CMK (cell line): Measurements from ENCODE around the gene CAGE1.

Experiments
- DNase-seq: peaks from one replicate; pipeline ENCODE4 v3.0.0-alpha.2; 2010; ENCODE audit warnings: low read depth

CAGE1 gene

GRCh38 chr6:7389451-7390225 is at the start of gene CAGE1, which contains the start of gene RIOK1:
Gene CAGE1 (minus strand): TSS chr6:7389742. CDS start chr6:7387173, 2,569 bp downstream.
Gene RIOK1 (plus strand): TSS chr6:7389808. CDS start chr6:7390003, 195 bp downstream.
- DNase-seq, result peak; percentile 89

- DNase-seq, result no peak
These were observed 49.7 kb upstream of the CAGE1 start for GRCh38 chr6:7439228-7439627.

GRCh38 chr6:7438011-7438410 is 48.5 kb upstream of the CAGE1 start:
- no peak for DNase-seq

- no peak for DNase-seq
These were observed 45.1 kb upstream of the CAGE1 start for GRCh38 chr6:7434672-7435071.

- DNase-seq, result no peak
These were observed 43.6 kb upstream of the CAGE1 start for GRCh38 chr6:7433121-7433617.

DNA sequence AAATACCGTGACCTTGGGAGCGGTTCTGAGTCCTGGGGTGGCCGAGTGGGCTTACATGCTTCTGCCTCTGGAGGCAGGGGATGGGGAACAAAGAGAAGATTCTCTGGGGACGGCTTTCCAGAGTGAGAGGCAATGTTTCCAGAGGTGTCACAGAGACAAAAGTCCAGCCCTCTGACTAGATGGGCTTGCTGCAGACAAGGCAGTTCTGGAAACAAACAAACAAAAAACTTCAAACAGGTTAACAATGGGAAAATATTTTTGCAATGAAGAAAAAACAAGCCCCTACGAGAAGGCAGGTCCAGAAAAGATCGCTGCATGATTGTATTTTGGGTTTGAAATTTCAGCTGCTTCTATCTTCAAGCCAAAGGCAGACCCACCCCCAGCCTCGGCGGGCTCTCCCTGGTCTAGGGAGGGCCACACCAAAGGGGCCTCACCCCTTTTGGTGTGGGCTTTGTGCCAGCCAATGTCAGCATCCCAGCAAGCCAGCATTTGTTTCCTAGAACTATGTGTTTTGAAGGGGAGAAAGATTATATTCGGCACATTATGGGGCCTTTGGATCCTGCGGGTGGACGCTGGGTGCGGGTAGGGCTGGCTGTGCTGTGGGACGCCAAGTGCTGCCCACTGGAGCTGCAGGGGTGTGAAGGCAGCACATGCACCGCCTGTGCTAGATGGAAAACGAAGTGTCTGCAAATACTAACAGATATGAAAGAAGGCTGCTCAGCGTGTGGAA is 43.0 kb upstream of the CAGE1 start:
- DNase-seq, result no peak

- no peak for DNase-seq
These were observed 42.3 kb upstream of the CAGE1 start for GRCh38 chr6:7431674-7432390.

DNA sequence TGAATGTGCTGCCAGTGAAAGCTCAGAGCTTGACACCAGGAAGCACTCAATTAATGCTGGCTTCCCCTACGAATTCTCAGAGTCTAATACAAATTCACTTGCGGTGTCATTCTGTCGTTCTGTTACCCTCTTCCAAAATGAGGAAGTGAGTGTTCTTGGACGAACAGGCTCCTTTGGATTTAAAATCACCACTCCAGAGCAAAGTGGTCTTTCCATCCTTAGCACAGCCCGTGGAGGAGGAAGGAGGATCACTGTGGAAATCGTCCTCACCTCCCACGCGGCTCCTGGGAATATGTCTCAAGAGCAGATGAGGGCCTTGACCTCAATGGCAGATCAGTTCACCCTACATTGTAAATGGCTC is 41.8 kb upstream of the CAGE1 start:
- no peak for DNase-seq

DNA sequence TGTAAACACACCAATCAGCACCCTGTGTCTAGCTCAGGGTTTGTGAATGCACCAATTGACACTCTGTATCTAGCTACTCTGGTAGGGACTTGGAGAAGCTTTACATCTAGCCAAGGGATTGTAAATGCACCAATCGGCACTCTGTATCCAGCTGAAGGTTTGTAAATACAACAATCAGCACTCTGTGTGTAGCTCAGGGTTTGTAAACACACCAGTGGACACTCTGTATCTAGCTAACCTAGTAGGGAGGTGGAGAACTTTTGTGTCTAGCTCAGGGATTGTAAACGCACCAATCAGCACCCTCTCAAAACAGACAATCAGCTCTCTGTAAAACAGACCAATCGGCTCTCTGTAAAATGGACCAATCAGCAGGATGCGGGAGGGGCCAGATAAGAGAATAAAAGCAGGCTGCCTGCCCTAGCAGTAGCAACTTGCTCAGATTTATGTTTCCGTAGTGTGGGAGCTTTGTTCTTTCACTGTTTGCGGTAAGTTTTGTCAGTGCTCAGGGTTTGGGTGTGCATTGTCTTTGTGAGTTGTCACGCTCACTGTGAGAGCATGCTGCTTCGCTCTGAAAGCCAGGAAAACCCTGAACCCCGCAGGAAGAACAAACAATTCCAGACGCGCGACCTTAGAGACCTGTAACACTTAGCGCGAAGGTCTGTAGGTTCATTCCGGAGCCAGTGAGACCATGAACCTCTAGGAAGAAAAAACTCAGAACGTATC is 37.1 kb upstream of the CAGE1 start:
- DNase-seq, result no peak

DNA sequence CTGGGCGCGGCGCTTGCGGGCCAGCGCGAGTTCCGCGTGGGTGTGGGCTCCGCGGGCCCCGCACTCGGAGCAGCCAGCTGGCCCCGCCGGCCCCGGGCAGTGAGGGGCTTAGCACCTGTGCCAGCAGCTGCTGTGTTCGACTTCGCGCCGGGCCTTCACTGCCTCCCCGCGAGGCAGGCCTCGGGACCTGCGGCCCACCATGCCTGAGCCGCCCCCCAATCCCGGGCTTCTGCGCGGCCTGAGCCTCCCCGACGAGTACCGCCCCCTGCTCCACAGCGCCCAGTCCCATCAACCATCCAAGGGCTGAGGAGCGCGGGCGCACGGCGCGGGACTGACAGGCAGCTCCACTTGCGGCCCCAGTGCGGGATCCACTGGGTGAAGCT is 36.3 kb upstream of the CAGE1 start:
- no peak for DNase-seq

DNA sequence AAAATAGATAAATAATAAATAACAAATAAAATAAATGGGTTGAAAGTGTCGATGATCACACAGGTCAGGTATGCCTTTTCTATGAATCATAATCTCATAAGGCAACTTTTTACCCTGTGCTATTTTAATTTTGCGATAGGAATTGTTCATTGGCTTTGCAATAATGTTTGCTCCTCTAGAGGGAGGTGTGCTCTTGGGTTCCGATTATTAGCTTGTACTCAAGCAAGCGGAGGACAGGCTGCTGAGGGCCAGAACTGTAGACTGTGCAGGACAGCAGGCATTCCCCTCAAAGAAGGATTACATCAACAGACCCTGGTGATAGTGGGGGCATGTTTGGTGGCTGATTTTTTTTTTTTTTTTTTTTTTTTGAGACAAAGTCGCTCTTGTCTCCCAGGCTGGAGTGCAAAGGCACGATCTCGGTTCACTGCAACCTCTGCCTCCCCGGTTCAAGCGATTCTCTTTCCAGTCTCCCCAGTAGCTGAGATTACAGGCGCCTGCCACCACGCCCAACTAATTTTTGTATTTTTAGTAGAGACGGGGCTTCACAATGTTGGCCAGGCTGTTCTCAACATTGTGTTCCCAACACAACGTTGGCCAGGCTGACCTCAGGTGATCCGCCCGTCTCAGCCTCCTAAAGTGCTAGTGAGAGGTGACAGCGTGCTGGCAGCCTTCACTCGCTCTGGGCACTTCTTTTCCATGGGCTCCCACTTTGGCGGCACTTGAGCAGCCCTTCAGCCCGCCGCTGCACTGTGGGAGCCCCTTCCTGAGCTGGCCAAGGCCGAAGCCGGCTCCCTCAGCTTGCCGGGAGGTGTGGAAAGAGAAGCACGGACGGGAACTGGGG is 35.6 kb upstream of the CAGE1 start:
- DNase-seq, result no peak

GRCh38 chr6:7424058-7424457 is 34.5 kb upstream of the CAGE1 start:
- DNase-seq, result no peak

DNA sequence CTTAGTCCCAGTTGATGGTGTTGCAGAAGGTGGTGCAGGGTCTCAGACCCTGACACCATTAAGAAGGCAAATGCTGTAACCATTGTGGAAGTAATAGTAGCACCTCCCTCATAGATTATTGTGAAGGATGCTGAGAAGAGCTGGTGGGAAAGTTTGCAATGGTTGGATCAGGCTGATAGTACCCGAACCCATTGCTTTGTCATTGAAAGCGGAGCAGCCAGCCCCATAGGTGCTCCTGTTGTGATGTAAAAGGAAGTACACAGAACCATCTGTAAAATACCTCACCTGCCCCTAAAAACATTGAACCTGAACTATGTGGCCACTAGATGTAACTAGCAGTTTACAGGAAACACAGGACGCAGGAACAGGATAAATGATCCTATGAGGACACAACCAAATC is 31.5 kb upstream of the CAGE1 start:
- no peak for DNase-seq

DNA sequence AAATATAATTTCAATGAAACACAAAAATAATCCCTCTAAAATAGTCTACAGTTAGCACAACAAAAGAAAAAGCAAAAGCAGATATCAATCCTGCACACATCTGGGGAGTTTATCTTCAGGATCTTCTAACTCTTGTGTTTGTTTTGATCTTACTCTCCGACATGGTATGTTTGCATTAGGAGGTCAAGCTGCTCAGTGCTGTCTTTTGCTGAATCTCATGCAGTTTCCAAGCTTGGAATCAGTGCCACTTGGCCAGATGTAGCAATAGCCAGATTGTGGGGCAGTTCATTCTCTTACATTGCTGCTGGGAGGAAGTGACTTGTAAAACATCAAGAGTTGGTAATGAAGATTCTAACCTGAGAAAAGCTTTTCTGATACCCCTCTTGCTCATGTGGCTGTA is 29.5 kb upstream of the CAGE1 start:
- DNase-seq, result no peak

GRCh38 chr6:7418238-7418905 is 28.8 kb upstream of the CAGE1 start:
- no peak for DNase-seq

GRCh38 chr6:7417684-7418083 is 28.1 kb upstream of the CAGE1 start:
- DNase-seq, result no peak

- DNase-seq, result no peak
These were observed 25.3 kb upstream of the CAGE1 start for GRCh38 chr6:7414811-7415210.

DNA sequence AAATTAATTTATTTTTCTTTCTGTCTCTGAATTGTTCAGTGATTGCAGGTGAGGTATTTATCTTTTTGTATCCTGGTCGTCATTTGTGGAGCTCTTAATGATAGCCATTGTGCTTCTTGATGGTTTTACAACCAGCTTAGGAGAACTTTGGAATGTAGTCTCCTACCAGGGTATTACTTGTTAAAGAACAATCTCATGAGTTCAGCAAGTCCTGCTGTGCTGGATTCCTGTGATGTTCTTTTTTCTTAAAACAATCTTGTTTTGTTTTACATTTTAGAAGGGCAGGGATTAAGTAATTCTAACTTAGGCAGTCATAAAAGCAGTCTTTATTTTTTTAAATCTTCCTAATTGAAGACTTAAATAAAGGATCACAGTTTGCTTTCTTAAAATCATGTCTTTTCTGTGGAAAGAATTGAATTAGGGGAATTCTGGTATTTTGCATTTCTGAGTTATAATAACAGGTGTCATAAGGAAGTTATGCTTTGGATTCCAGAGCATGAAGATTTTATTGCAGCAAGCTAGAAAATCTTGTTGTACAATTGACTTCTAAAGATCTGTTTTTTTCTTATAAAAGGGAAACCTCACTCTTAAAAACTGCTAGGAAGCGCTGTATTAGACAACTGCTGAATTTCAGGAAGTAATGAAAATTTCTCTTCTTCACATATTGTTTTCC is 23.7 kb upstream of the CAGE1 start:
- no peak for DNase-seq

DNA sequence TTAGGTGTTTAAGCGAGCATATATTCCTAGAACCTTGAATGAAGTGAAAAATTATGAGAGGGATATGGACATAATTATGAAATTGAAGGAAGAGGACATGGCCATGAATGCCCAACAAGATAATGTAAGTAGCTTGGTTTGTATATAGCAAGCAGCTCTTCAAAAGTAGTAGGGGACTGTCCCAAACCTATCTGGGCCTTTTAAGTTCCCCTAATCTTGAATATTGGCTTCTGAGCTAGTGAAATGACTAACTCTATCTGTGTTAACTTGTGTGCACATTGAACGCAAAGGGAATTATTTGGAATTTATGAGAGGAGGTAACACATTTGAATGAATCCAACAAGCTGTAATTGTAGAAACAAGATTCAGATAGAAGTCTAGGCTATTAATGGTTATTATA is 21.8 kb upstream of the CAGE1 start:
- no peak for DNase-seq

DNA sequence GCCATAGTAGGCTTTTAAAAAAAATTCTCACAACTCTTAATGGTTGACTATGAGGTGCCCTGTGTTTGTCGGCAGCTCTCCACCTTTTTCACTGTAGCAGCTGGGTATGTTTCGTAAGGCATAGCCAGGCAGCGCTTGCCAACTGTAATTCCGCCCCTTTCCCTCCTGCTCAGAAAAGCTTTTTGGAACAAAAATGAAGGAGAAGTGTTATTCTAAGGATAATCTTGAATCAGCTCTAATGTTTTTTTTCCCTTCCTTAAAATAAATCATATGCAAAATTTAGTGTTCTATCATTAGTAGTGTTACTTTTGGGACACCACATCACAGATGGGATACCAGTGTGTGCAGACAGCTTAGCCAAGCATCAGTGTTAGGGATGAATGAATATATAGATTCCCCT is 21.3 kb upstream of the CAGE1 start:
- no peak for DNase-seq
